ENCODE results near the gene HNRNPAB. TPM values are rescaled to one million over a fixed set of nuclear protein-coding genes. Genes with fewer than 3 reads are reported as not detected.
A peak's percentile ranks its signal among the peaks of the same experiment; 100 is the strongest.

The HNRNPAB gene
- total and polyA plus RNA-seq, 9 of the 15 experiments (the other 6 are each of a cell fraction or from before 2014, with no cell fraction given) = 34.6 to 425 (median 236) TPM

GRCh38 chr5:178204182-178204934 is at the start of gene HNRNPAB (continued):
- TF ChIP-seq ZSCAN32 (CRISPR knock-in tag; IDR thresholded peaks at IDR 0.05) (no peak), CLOCK (CRISPR knock-in tag; IDR thresholded peaks at IDR 0.05; ENCODE audit: borderline replicate concordance) (no peak), PURB (CRISPR knock-in tag; IDR thresholded peaks at IDR 0.05; ENCODE audit: low read depth) (no peak), GABPB2 (CRISPR knock-in tag; conservative IDR thresholded peaks at IDR 0.05) (no peak), KLF16 (IDR thresholded peaks at IDR 0.05) (no peak), CAMTA2 (CRISPR knock-in tag; conservative IDR thresholded peaks at IDR 0.05) (no peak), NFXL1 (CRISPR knock-in tag; IDR thresholded peaks at IDR 0.05) (no peak), ZNF217 (CRISPR knock-in tag; IDR thresholded peaks at IDR 0.05) (no peak), ZBTB11 (CRISPR knock-in tag; IDR thresholded peaks at IDR 0.05) (no peak; a peak in 1 of 6 replicates), CBFB (CRISPR knock-in tag; IDR thresholded peaks at IDR 0.05) (no peak), ARID3B (CRISPR knock-in tag; IDR thresholded peaks at IDR 0.05; ENCODE audit: borderline replicate concordance) (no peak), NCOR1 (IDR thresholded peaks at IDR 0.05) (peak; percentile 57), ZEB2 (IDR thresholded peaks at IDR 0.05) (no peak), ILK (tag; IDR thresholded peaks at IDR 0.05; ENCODE audit: borderline replicate concordance, low read depth) (no peak), MCM5 (IDR thresholded peaks at IDR 0.05; ENCODE audit: low read depth) (no peak), PCBP1 (IDR thresholded peaks at IDR 0.05; ENCODE audit: low read depth, low read length, poor library complexity, severe bottlenecking) (peak; percentile 95), HDAC3 (IDR thresholded peaks at IDR 0.05; ENCODE audit: borderline replicate concordance, partially characterized antibody) (no peak), KLF6 (CRISPR knock-in tag; IDR thresholded peaks at IDR 0.05; ENCODE audit: borderline replicate concordance) (no peak), EWSR1 (IDR thresholded peaks at IDR 0.05; ENCODE audit: borderline replicate concordance, low read depth, partially characterized antibody) (no peak), NFIC (IDR thresholded peaks at IDR 0.05) (peak; percentile 77), GTF2F1 (IDR thresholded peaks at IDR 0.05; ENCODE audit: low read depth, low read length) (peak; percentile 93)

Data from K562 (cell line).